ENCODE results near the gene TLCD3A.
A peak's percentile ranks its signal among the peaks of the same experiment; 100 is the strongest.
"Not testable (repeated sequence)": the region's sequence is repeated elsewhere in the genome, so short reads cannot be mapped to it uniquely, and the experiment has no call there.

The TLCD3A gene

GRCh38 chr17:732067-732901 lies at the start of gene TLCD3A:
Gene TLCD3A (plus strand): TSS chr17:732596. CDS start chr17:732648, 52 bp downstream.
- peak in 3 of 4 experiments; percentile 8 to 11 (median 9) for DNase-seq

- DNase-seq: no peak
Measured at GRCh38 chr17:683040-683439, 49.4 kb upstream of the TLCD3A start.

GRCh38 chr17:683499-684254 lies 48.7 kb upstream of the TLCD3A start:
- DNase-seq: no peak

GRCh38 chr17:685006-685405 lies 47.4 kb upstream of the TLCD3A start:
- DNase-seq: no peak

DNA sequence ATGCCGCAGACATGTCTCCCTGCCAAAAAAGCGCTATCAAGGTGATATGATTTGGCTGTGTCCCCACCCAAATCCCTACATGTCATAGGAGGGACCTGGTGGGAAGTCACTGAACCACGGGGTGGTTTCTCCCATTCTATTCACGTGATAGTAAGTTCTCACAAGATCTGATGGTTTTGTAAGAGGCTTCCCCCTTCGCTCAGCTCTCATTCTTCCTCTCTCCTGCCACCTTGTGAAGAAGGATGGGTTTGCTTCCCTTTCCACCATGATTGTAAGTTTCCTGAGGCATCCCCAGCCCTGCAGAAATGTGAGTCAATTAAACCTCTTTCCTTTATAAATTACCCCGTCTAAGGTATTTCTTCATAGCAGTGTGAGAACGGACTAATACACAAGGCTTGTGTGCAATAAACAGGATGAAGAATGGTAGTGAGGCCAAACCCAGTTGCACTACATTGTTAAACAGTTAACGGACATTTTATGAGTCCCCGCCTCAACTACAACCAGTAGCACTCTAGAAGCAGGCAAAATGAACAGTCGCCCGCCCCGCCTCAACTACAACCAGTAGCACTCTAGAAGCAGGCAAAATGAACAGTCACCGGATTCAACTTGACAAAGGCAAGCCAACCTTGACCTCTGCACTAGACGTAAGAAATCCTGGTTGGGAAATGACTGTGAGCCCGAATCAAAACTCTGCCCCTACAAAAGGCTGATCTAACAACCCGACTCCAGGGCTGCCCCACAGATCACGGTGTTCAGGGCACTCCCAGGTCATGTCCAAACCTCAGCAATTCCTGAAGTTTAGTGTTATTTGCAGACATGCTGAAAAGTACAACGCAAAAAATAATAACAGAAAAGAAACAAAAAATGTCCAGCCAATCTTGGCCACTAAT lies 44.1 kb upstream of the TLCD3A start:
- DNase-seq: no peak

DNA sequence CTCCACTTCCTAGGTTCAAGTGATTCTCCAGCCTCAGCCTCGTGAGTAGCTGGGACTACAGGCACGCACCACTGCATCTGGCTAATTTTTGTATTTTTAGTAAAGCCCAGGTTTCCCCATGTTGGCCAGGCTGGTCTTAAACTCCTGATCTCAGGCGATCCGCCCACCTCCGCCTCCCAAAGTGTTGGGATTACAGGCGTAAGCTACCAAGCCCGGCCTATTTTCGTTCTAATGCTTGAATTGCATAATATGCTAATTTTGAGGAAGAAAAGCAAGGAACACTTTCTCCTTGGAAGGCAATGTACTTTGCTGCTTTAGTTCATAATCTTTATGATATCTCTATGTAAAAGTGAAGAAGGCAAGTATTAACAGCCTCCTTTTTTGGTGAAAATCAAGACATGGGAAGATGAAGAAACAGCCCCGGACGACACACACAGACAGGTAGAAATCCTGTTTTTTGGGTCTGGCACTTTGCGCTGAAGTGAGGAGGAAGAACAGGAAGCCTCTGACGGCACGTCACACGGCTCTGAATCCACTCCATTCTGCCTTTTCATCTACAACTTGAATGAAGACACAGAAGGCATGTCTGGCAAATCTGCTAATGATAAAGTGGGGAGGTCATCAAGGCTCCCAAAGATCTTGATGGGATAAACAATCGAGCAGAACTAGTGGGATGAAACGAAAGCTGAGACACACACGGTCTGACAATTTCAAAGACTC lies 42.7 kb upstream of the TLCD3A start:
- DNase-seq: no peak

DNA sequence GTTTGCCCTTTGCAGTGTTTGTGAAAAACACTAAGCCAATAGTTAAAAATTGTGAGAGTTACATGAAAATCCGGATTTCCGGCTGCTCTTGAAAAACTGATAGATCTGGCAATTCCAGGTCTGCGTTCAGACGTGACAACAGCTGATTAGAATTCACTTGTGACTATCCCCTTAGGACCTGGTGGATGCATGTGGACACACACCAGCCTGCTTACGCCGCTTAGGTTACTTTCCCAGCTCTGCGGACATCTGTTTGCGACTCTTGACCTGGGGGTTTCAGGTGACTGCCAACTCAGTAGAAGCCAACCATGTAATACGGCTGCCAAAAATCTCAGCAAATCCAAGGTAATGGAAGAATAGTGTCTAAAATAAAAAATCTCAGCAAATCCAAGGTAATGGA lies 42.0 kb upstream of the TLCD3A start:
- DNase-seq: no peak

DNA sequence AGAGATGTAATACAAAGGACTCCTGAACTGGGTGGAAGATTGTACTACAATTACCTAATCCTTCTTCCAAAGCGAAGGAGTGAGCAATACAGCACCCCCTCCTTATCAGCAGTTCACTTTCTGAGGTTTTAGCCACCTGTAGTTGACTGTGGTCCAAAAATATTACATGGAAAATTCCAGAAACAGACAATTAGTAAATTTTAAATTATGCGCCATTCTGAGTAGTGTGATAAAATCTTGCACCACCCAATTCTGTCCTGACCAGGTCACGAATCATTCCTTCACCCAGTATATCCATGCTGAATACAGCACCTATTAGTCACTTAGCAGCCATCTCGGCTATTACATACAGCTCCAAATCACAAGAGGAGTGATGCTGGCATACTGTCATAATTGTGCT lies 41.0 kb upstream of the TLCD3A start:
- no peak for DNase-seq

- DNase-seq: no peak
Measured at GRCh38 chr17:692116-692515, 40.3 kb upstream of the TLCD3A start.

GRCh38 chr17:693791-694638 lies 38.4 kb upstream of the TLCD3A start:
- no peak for DNase-seq

GRCh38 chr17:696369-696768 lies 36.0 kb upstream of the TLCD3A start:
- DNase-seq: no peak

DNA sequence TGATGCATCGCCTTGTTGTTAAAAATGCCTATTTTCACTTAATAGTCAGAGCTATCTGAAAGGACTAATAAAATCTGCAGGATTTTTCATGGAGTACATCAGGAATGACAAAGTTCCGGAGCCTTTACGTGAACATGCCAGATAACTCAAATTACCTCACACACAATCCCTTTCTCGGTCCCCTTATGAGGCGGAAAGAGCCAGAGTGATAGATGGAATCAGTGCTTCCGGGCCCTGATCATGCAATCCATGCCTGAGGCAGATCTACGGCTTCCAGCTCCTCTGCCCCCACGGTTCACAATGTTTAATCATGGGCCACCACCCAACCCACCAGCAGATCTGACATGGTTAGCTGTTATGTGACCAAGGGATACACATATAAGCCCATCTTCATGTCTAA lies 34.7 kb upstream of the TLCD3A start:
- DNase-seq: no peak

- DNase-seq: not testable (repeated sequence)
Measured at GRCh38 chr17:698096-698495, 34.3 kb upstream of the TLCD3A start.

DNA sequence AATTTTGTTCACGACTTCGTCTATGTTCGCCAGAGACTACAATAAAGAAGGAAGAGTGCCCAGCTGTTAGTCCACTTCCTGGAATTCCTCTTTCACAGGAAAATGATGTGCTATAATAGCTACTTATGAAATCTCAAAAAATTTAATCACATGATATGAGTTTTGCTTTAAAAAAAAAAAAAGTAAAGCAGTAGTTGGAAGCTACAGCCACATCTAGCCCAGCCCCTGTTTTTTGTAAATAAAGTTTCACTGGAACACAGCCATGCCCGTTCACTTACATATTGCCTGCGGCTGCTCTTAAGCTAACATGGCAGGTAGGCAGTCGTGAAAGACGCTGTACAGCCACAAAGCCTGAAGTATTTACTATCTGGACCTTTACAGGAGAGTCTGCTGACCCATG lies 33.1 kb upstream of the TLCD3A start:
- no peak for DNase-seq

- no peak for DNase-seq
Measured at GRCh38 chr17:700504-701094, 31.8 kb upstream of the TLCD3A start.

DNA sequence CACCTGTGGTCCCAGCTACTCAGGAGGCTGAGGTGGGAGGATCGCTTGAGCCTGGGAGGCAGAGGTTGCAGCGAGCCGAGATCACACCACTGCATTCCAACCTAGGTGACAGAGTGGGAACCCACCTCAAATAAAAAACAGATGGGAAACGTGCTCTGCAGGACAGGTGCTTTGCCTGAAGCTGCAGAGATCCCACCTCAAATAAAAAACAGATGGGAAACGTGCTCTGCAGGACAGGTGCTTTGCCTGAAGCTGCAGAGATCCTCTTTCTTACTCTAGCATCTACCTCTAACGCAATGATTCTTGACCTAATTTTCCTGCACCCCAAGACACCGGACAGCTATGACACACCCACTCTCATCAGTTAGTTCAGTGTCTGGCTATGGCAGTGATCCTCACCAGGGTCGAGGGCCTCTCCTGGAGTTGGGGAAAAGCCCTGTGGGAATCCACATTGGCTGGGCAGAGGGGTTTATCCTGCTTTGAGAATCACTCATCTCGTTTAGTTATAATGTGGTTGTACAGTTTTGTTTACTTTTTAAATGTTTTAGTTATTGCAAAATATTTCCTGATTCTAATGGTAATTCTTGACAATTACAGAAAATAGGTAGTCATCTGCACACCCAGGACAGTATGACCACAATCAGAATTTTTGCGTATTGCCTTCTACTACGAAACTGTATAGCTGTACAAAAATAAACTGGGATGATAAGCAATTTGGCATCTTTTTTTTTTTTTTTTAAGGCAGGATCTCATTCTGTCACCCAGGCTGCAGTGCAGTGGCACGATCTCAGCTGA lies 29.1 kb upstream of the TLCD3A start:
- no peak for DNase-seq

GRCh38 chr17:704111-704864 lies 28.1 kb upstream of the TLCD3A start:
- no peak for DNase-seq

DNA sequence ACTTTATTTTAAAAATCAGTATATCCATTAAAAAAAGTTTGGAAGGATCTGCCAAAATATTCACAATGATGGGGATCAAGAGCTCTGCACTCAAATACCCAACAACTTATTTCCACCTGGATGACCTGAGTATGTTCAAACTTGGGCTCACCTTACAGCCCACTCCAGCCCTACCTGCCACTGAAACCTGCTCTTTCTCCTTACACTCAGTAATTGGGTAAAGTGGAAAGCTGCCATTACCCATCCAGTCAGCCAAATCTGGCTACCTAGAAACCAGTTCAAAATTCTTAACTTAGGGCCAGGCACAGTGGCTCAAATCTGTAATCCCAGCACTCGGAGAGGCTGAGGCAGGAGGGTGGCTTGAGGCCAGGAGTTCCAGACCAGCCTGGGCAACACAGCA lies 27.4 kb upstream of the TLCD3A start:
- no peak for DNase-seq

GRCh38 chr17:705863-706262 lies 26.5 kb upstream of the TLCD3A start:
- DNase-seq: no peak

DNA sequence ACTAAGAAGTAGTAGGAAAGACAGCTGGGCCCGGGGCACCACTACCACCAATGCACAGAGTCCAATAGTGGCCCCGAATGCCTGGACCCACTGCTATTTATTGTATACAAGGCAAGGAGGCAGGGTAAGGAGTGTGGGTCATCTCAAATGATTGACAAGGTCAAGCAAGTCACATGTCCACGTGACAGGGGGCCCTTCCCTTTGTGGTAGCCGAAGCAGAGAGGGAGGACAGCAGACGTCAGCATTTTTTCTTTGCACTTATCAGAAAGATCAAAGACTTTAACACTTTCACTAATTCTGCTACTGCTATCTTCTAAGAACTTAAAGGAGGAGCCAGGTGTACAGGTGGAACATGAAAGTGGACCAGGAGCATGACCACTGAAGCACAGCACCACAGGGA lies 24.3 kb upstream of the TLCD3A start:
- no peak for DNase-seq
